AG08396 (cell line): ENCODE measurements around the gene GATA3.
"Not testable (repeated sequence)": the region's sequence is repeated elsewhere in the genome, so short reads cannot be mapped to it uniquely, and the experiment has no call there.

Source experiments
- DNase-seq: peaks from one replicate; pipeline ENCODE4 v3.0.0; 2012; ENCODE audit warnings: low spot score, mixed read lengths

The GATA3 gene

GRCh38 chr10:8054494-8055407, at the start of gene GATA3:
GATA3 (plus strand) TSS chr10:8054688; CDS start chr10:8055656, 968 bp downstream.
- peak; percentile 84 for DNase-seq

- no peak for DNase-seq
Observed at GRCh38 chr10:8006274-8006999, 48.1 kb upstream of the GATA3 start.

GRCh38 chr10:8009031-8009430, 45.5 kb upstream of the GATA3 start:
- DNase-seq: no peak

DNA sequence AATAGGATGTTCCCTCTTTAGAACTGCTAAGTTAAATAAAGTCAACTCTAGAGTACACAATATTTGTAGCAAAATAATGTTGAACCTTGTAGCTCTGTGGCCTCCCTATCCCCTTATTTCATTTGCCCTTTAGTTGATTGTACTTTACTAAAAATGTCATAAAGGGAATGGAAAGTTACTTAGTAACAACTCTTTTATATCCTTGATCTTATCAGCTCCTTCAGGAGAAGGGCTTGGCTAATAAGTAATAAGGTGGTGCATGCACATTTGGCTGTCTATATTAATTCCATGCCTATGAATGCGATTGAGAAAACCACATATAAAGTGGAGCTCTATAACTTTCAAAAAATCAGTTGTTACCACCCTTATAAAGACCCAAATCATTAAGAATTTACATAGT, 41.5 kb upstream of the GATA3 start:
- DNase-seq: no peak

DNA sequence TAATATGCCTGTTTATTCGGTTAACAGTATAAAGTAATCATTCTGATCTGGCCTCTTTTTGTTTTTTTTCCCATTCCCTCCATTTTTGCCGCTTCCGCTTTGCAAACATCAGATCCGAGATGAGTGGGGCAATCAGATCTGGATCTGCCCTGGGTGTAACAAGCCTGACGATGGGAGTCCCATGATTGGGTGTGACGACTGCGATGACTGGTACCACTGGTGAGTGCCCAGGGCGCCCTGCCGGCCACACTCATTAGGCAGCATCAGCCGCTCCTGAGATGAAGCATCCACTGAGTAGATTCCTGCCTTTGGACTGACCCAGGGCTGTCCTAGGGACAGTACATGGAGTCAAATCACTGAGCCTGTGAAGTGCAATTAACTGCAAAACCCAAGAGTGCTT, 40.9 kb upstream of the GATA3 start:
- DNase-seq: no peak

DNA sequence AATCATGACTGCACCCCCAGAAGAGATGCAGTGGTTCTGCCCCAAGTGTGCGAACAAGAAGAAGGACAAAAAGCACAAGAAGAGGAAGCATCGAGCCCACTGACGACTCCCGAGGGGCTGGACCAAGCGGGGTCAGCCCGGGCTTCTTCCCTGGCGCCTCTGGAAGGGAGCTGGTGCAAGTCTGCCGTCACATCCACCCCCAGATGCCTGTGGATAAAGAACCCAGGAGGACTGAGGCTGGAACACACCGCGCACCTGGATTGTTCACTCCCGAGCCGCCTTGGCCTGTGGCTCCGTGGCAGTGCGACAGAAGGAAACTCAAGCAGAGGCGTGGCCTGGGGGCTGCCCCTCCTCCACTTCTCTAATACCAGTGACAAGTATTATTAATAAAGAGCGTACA, 39.8 kb upstream of the GATA3 start:
- no peak for DNase-seq

DNA sequence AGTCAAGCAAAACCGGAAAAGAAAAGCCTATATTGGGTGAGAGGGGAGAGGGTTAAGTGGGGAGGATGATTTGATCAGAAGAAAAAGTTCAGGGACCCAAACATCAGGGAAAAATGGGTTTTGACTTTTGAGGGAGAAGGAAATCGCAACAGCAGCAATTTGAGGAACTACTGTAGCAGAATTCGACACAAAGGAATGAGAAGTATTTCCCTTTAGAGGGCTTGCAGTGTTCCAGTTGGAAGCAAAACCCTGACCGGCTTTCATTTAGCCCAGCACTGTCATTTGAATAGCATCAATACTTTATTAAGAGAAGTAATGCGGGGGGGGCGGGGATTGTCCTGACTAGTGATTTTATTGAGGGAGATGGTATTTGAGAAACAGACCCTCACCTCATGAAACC, 37.2 kb upstream of the GATA3 start:
- no peak for DNase-seq

GRCh38 chr10:8023321-8023720, 31.2 kb upstream of the GATA3 start:
- DNase-seq: no peak

GRCh38 chr10:8023851-8024250, 30.6 kb upstream of the GATA3 start:
- DNase-seq: no peak

GRCh38 chr10:8026349-8027259, 27.9 kb upstream of the GATA3 start:
- DNase-seq: no peak

GRCh38 chr10:8031211-8031610, 23.3 kb upstream of the GATA3 start:
- DNase-seq: not testable (repeated sequence)

DNA sequence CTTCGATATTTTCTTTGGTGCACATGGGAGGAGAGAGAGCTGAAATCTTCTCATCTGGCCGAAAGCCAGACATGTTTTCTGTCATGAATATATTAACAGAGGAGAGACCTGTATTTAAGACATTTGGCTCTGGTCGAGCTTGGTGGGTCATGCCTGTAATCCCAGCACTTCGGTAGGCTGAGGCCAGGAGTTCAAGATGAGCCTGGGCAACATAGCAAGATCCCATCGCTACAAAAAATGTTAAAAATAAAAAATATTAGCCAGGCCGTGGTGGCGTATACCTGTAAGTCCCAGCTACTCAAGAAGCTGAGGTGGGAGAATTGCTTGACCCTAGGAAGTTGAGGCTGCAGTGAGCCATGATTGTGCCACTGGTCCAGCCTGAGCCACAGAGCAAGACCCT, 21.9 kb upstream of the GATA3 start:
- DNase-seq: no peak

GRCh38 chr10:8033812-8034465, 20.5 kb upstream of the GATA3 start:
- DNase-seq: peak; percentile 8

DNA sequence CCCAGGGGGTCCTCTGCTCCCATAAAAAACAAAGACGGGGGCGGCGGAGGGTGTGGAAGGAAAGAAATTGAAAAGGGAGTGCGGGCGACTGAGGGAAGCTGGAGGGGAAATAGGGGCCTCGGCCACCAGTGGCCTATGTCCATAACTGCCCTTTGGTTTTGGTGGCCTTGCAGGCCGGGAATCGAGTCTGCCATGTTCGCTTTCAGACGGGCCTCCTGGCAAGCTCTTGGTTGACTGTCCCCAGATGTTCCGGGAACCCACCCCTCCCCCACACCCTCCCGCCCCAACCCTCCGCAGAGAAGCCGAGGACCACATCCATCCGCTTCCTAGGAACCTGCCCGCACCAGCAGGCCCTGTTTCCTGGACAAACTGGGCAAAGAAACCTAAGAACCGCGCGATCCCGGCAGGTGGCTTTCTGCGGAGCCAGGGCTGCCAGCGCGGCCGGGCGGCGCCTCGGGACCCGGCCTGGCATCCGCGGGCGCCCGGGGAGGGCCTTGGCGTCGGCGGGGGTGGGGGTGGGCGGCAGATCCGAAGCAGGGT, 20.0 kb upstream of the GATA3 start:
- peak; percentile 13 for DNase-seq

- peak; percentile 11 for DNase-seq
Observed at GRCh38 chr10:8035006-8035640, 19.4 kb upstream of the GATA3 start.

DNA sequence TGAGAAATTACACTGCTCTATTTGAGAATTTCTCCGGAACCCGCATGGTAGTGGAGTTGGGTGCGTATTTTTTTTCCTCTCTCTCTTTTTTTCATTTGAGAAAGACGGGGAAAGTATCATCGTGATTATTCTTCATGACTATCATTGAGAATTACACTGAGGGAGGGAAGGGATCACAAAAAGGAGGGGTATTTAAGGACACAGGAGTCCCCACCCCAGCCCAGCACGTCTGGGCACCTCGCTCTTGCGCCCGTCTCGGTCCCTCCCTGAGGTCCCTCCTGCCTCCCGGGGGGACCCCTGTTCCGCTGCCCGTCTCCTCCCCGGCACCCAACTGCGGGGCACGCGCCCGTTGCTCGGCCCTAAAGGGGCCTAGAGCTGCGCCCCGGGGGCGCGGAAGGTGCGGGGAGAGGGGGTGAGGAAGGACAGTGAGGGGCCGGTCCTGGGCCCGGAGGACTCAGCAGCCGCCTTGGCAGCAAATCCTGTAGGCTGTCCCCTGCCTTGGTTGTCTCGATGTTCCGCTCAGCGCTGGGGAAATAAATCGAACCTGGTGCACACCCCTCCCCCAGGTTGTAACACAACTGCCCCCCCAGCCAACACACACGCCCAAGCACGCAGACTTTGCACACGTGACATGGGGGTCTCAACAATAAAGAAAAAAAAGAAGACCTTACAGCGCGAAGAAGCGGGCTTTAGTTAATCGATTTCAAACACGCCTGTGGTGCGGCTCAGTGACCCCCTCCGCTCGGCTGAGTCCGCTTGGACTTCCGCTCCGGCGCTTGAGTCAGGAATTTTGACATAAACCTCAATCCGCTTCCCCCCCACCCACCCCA, 18.6 kb upstream of the GATA3 start:
- no peak for DNase-seq

GRCh38 chr10:8036506-8037198, 17.8 kb upstream of the GATA3 start:
- no peak for DNase-seq

DNA sequence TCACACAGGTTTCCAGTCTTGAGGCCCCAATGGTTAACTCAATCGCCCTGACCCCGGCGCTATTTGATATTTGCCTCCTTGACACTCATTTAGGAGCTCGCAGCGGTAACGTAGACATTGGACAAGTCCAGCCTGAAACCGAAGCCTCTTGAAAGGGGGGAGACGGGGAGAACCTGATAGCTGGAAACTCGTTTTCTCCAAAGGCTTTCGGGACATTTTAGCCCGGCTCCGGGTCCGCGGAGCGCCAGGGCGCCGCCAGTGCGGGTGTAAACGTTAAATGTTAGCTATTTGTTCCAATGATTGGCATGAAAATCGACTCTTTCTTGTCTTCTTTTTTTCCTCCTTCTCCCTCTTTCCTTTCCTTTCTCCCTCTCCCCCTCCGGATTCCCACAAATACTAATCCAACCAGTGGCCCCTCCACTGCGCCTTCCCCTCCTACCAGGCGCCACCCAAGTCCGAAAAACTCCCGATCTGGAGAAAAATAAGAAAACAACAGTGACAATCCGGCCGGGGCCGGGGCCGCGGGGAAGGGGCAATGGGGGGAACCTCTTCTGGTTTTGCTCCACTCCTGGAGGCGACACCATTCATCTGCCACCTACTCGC, 17.2 kb upstream of the GATA3 start:
- DNase-seq: no peak
